ENCODE results near the gene NUDT9.
"Not testable (repeated sequence)": the region's sequence is repeated elsewhere in the genome, so short reads cannot be mapped to it uniquely, and the experiment has no call there.

- TF ChIP-seq TAF1 (IDR thresholded peaks at IDR 0.05; ENCODE audit: borderline replicate concordance, low read depth, low read length); EZH2phosphoT487 (IDR thresholded peaks at IDR 0.05; ENCODE audit: borderline replicate concordance, low read depth); CTCF (IDR thresholded peaks at IDR 0.05); GABPA (IDR thresholded peaks at IDR 0.05; ENCODE audit: low read depth); YY1 (IDR thresholded peaks at IDR 0.05; ENCODE audit: low read depth); USF1 (IDR thresholded peaks at IDR 0.05; ENCODE audit: borderline replicate concordance, low read depth); REST (IDR thresholded peaks at IDR 0.05; ENCODE audit: low read depth, low read length); FOXM1 (IDR thresholded peaks at IDR 0.05; ENCODE audit: low read depth); USF2 (IDR thresholded peaks at IDR 0.05; ENCODE audit: borderline replicate concordance, low read depth, low read length); SIN3A (IDR thresholded peaks at IDR 0.05; ENCODE audit: borderline replicate concordance, low read depth, low read length); MAX (IDR thresholded peaks at IDR 0.05; ENCODE audit: low read depth); RXRA (IDR thresholded peaks at IDR 0.05; ENCODE audit: borderline replicate concordance, low read depth); JUND (IDR thresholded peaks at IDR 0.05); POLR2AphosphoS5 (IDR thresholded peaks at IDR 0.05; ENCODE audit: low read depth, low read length): not testable (repeated sequence)
Measured at GRCh38 chr4:87488666-87489065, 66.3 kb downstream of the NUDT9 start.

Measured in SK-N-SH (cell line).